Epithelial cell of esophagus (primary cell): ENCODE results near the gene WWC2.

Experiments used
- DNase-seq: peaks from one replicate; pipeline ENCODE4 v3.0.0; 2010; ENCODE audit warnings: low read depth
- H3K4me3 ChIP-seq: 2 replicates; pipeline ENCODE4 v1.5.1; 2011; ENCODE audit warnings: mild to moderate bottlenecking, low read length, control low read depth
- CTCF ChIP-seq: IDR thresholded peaks from 2 replicates; pipeline ENCODE4 v1.5.1; 2011; ENCODE audit warnings: low read depth, mild to moderate bottlenecking, low read length, control low read depth, inconsistent platforms; ENCODE audit not compliant: insufficient read depth; ENCODE audit errors: missing control alignments

The WWC2 gene

GRCh38 chr4:183140911-183141320 lies 41.9 kb downstream of the WWC2 start:
- TF ChIP-seq CTCF: no peak
- no peak overlapping the region for H3K4me3 ChIP-seq
- peak; percentile 16 for DNase-seq

GRCh38 chr4:183141997-183142396 lies 42.9 kb downstream of the WWC2 start:
- no peak overlapping the region for H3K4me3 ChIP-seq
- TF ChIP-seq CTCF: no peak
- no peak for DNase-seq

DNA sequence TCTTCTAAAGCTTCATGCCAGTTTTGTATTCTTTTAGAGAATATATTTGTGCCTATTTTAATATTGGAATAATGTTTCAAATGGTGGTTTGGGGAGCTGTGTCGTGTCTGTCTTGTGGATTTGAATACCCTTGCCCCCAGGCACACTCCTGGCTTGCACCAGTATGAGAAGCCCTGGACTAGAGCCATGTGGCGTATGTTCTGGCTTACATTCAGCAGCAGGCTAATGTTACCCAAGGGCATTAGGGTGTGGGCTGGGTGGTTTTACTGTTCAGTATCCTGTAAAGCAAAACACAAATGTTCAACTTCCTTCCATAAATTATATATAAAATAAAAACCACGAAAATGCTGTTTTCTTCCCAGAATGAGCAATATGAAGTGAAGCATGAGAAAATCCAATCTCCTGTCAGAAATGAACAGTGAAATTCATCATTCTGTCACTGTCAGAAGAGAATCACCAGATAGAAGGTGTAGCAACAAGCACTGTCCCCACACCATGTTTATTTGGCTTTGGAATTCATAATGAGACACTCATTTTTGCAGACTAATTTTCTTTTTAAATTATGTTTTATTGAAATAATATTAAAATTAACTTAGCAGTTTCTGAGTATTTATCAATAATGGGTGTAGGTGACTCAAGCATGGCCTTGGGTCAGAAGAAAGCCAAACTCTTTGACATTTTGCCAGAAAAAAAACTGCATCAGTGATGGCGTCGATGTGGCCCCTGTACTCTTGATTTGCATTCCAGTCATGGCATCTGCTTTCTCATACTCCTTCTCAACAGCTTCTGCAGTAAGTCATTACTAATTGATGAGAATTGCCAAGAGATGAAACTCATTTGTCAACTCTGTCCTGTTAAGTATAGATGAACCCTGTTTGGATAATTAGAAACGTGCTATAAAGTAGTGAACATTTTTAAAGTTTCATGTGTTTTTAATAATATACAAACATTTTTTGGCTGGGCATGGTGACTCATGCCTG lies 43.8 kb downstream of the WWC2 start:
- DNase-seq: peak; percentile 87

DNA sequence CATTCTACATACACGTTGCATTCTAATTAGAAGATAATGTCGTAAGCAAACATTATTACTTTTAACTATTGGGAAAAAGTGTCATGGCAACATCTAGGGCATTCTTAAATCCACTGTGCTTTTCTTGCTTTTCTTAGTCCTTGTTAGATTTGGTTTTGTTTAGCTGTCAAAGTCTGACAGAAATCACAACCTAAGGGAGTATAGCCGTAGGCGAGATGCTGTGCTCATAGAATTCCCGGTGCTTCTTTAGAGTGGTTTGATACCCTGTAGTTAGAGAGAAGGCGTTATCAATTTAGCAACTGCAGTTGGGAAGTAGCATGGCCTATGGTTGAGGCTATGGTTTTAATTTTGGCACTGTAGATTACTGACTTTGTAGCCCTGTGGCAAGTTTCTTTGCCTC lies 45.7 kb downstream of the WWC2 start:
- no peak for DNase-seq
- no peak overlapping the region for H3K4me3 ChIP-seq
- TF ChIP-seq CTCF: no peak

More for the DNA sequence above, 43.8 kb downstream of the WWC2 start:
- no peak for TF ChIP-seq CTCF
- no peak overlapping the region for H3K4me3 ChIP-seq

GRCh38 chr4:183145773-183146172 lies 46.7 kb downstream of the WWC2 start:
- no peak for DNase-seq
- H3K4me3 ChIP-seq: no peak overlapping the region
- TF ChIP-seq CTCF: no peak

GRCh38 chr4:183146478-183146877 lies 47.4 kb downstream of the WWC2 start:
- DNase-seq: no peak
- TF ChIP-seq CTCF: no peak
- no peak overlapping the region for H3K4me3 ChIP-seq
